NCI-H526 (cell line): ENCODE data around the gene COX7C.

Source experiments
- DNase-seq, 2 experiments: peaks; one replicate each; lab custom pipeline; 2025; lab: John Stamatoyannopoulos, UW

Gene COX7C

DNA sequence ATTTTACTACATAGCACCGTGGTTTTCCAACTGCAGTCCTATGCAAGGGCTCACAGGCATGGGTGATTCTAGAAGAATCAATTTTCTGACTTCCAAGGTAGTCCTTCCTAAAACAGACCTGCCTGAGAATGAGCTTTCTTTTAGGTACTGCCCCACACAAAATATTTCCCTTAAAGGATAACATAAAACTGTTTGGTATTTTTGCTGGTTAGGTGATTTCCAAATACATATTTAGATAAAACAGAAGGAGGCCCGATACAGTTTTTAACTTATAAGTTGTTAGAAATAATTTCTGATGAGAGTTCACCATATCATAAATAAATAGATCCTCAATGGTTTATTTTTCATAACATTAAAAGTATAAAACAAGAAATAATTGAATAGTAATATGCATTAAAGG is 46.4 kb downstream of the COX7C start:
- DNase-seq = no peak

DNA sequence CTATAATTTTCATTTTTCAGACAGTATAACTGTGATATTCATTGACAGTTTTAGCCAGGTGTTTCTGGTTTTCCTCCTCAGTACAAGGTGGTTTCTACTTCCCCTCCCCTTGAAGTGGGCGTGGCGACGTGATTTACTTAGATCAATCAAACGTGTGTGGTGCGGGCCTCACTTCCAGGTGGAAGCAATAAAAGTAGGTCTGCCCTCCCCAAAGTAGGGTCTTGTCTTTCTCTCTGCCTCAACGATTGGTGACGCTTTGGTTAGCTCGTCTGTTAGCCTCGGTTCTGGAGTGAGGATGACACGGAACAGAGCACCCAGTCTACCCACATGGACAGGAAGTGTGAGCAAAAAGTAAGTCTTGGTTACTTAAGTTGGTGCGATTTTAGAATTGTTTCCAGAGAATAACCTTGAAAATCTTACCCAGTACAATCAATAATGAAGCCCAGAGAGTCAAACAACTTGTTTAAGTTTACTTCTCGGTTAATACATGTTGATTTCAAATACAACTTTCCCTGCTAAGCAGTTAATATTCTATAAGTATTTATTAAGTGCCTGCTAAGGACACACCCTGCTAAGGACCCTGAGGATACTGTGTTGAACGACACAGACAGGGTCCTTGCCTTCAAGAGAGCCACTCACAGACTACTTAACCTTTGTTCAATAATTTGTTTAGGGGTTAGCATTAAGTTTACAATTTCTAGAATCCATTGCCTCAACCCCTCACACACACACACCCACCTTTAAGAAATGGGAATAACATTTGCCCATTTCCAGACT is 48.4 kb downstream of the COX7C start:
- DNase-seq = no peak

DNA sequence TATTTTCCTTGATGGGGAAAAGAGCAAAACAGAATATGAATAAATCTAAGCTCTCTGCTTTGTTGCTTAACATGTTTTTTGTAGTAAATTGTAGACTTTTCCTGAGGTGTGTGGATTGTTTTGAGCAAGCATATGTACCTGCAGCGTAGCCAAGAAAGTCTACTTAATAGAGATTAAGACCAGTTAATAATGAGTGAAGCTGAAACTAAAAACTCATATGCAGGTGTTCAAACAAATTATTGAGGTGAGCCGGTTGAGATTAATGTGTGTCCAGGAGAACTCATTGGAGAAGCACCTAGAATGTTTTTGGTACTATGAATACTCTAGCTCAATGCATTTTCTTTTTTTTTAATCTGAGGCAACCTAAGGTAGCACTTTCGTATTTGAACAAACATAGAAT is 49.2 kb downstream of the COX7C start:
- no peak for DNase-seq
